GM12878 (cell line): Measurements from ENCODE around the gene RECQL5. TPM values are rescaled to one million over a fixed set of nuclear protein-coding genes. Genes with fewer than 3 reads are reported as not detected.

Experiments used
- ATAC-seq: fragments of 200-7000 bp; cut with Tn5 transposase; 3 replicates; pipeline ENCODE4 v1.9.1; 2020; ENCODE audit warnings: mild to moderate bottlenecking, moderate library complexity
- BruUV-seq: library from RNA; stranded (reverse); fragments of 400-500 nt; replicated peaks from 2 replicates; lab custom pipeline; 2021; lab: Mats Ljungman, UMichigan
- CTCF ChIA-PET: fragments of 300-600 bp; sonication (Branson Sonifier 250); formaldehyde crosslinking; extraction: SDS; loops from one replicate; lab custom pipeline; 2021; ENCODE audit warnings: inconsistent platforms; lab: Yijun Ruan, JAX
- POLR2A ChIA-PET: fragments of 350-600 bp; formaldehyde crosslinking; extraction: SDS; loops from one replicate; lab custom pipeline; 2021; ENCODE audit warnings: inconsistent platforms; lab: Charles Lee
- RAD21 ChIA-PET: fragments of 300-600 bp; sonication (Branson Sonifier 250); formaldehyde crosslinking; loops from one replicate; lab custom pipeline; 2023; ENCODE audit warnings: antibody characterized with exemption; ENCODE audit not compliant: unreplicated experiment; lab: Charles Lee
- SMC1A ChIA-PET: fragments of 300-600 bp; sonication (Branson Sonifier 250); formaldehyde crosslinking; loops from one replicate; lab custom pipeline; 2023; ENCODE audit not compliant: unreplicated experiment, uncharacterized antibody; lab: Charles Lee
- DNase-seq: peaks from one replicate; pipeline ENCODE4 v3.0.0-alpha.2; 2011; ENCODE audit warnings: low read depth, low spot score
- FAIRE-seq: peaks from 3 replicates; lab custom pipeline; 2011; peaks lifted over from hg19 to GRCh38; lab: Jason Lieb, UNC
- H2AFZ ChIP-seq: 2 replicates; pipeline ENCODE4 v1.6.0; 2011; ENCODE audit warnings: low read depth, low read length, control low read depth; ENCODE audit not compliant: control insufficient read depth
- H3K27ac ChIP-seq: 2 replicates; pipeline ENCODE4 v1.5.1; 2011; ENCODE audit warnings: control low read depth; ENCODE audit not compliant: control insufficient read depth, insufficient read depth
- H3K27me3 ChIP-seq, 2 experiments: replicated peaks in 1 of 2; 2 replicates each; pipeline versions ENCODE4 v1.6.0 to v1.6.1; 2011; ENCODE audit warnings: low read length in 1 of 2; ENCODE audit not compliant: control insufficient read depth in 2 of 2, insufficient read depth in 2 of 2
- H3K36me3 ChIP-seq, 2 experiments: 2 replicates each; pipeline ENCODE4 v1.5.1; 2011; ENCODE audit warnings: low read length in 1 of 2; ENCODE audit not compliant: control insufficient read depth in 2 of 2, insufficient read depth in 2 of 2
- H3K4me1 ChIP-seq: 2 replicates; pipeline ENCODE4 v1.6.1; 2011; ENCODE audit warnings: mild to moderate bottlenecking, low read length, moderate library complexity, mixed read lengths; ENCODE audit not compliant: control insufficient read depth, insufficient read depth
- H3K4me2 ChIP-seq: 2 replicates; pipeline ENCODE4 v1.6.0; 2011; ENCODE audit warnings: control low read depth; ENCODE audit not compliant: control insufficient read depth, insufficient read depth
- H3K4me3 ChIP-seq: fragments of 200-600 bp; sonication (generic); 2 replicates; pipeline ENCODE4 v1.5.1; 2016
- H3K79me2 ChIP-seq: 2 replicates; pipeline ENCODE4 v1.6.0; 2011; ENCODE audit warnings: low read length; ENCODE audit not compliant: control insufficient read depth, insufficient read depth
- H3K9ac ChIP-seq: 2 replicates; pipeline ENCODE4 v1.8.0; 2011; ENCODE audit warnings: low read length, control low read depth, mixed read lengths; ENCODE audit not compliant: control insufficient read depth, insufficient read depth
- H3K9me3 ChIP-seq: replicated peaks from 3 replicates; pipeline ENCODE4 v1.5.1; 2011; ENCODE audit warnings: mild to moderate bottlenecking, low read length; ENCODE audit not compliant: control insufficient read depth, insufficient read depth
- H4K20me1 ChIP-seq: 2 replicates; pipeline ENCODE4 v1.6.0; 2011; ENCODE audit not compliant: control insufficient read depth, insufficient read depth
- EED ChIP-seq: sonication (generic); IDR thresholded peaks from 2 replicates; pipeline ENCODE4 v1.6.1; 2016; ENCODE audit warnings: antibody characterized with exemption, low read depth
- MYB ChIP-seq: fragments of 150-350 bp; IDR thresholded peaks from 2 replicates; pipeline ENCODE4 v1.6.1; 2014; ENCODE audit warnings: mild to moderate bottlenecking, low read depth, low read length, borderline replicate concordance
- NBN ChIP-seq: fragments of 450-650 bp; IDR thresholded peaks from 2 replicates; pipeline ENCODE4 v1.6.1; 2016
- RAD21 ChIP-seq: IDR thresholded peaks from 2 replicates; pipeline ENCODE4 v1.6.1; 2011; ENCODE audit warnings: mild to moderate bottlenecking, low read depth, low read length, moderate library complexity; ENCODE audit not compliant: insufficient read depth
- SMC3 ChIP-seq: IDR thresholded peaks from 2 replicates; pipeline ENCODE4 v1.6.1; 2011; ENCODE audit warnings: low read length, improper control_type of control experiment, borderline replicate concordance
- TCF12 ChIP-seq: IDR thresholded peaks from 2 replicates; pipeline ENCODE4 v1.6.1; 2011; ENCODE audit warnings: low read depth, mild to moderate bottlenecking, low read length
- YBX1 ChIP-seq: fragments of 450-650 bp; IDR thresholded peaks from 2 replicates; pipeline ENCODE4 v1.6.1; 2016; ENCODE audit warnings: antibody characterized with exemption
- WGBS: methylation state at CpG from one replicate; pipeline ENCODE4 v1.1.6; 2016; ENCODE audit warnings: low lambda C conversion rate; ENCODE audit not compliant: insufficient replicate concordance, insufficient coverage; ENCODE audit errors: missing lambda C conversion rate; 5-methylcytosine and 5-hydroxymethylcytosine counted together
- in situ Hi-C: fragments of 300-500 bp; cut with MboI; formaldehyde crosslinking; loops from 9 replicates; pipeline ENCODE4 v1.14.3; 2018; ENCODE audit warnings: mixed read lengths
- intact Hi-C: fragments of 100-400 bp; cut with micrococcal nuclease; formaldehyde crosslinking; loops from one replicate; pipeline ENCODE4 v1.14.2; 2022; ENCODE audit not compliant: unreplicated experiment
- polyA plus RNA-seq, 11 experiments: library from polyadenylated mRNA; depleted of rRNA in 4 of 11; unstranded in 6 of 11; stranded (reverse) in 5 of 11; fragments of >200 nt; fragmentation: Nextera tagmentation in 4 of 11; fragmentation: Illumina TruSeq in 1 of 11; extraction: Ambion mirVana in 4 of 11; extraction: Trizol in 1 of 11; gene quantifications; 1 replicate in 1 of 11; 2 replicates in 10 of 11; pipeline versions ENCODE4 v1.2.1 to v1.2.3, GENCODE V29; 2011 to 2016; ENCODE audit warnings: inconsistent platforms in 2 of 11, missing spikeins in 2 of 11, low read depth in 1 of 11
- total RNA-seq, 4 experiments: library from RNA; depleted of rRNA in 3 of 4; stranded (reverse); fragments of >200 nt in 3 of 4; fragmentation: Illumina TruSeq in 1 of 4; extraction: Trizol in 1 of 4; gene quantifications; 2 replicates each; pipeline versions ENCODE4 v1.2.1 to v1.2.3, GENCODE V29; 2013 to 2021
- TF ChIP-seq, protein P1 (sequence below), 3 experiments: IDR thresholded peaks in 2 of 3; conservative IDR thresholded peaks in 1 of 3; 2 replicates each; pipeline ENCODE4 v1.5.1; 2011; ENCODE audit warnings: low read depth in 3 of 3, low read length in 3 of 3, mild to moderate bottlenecking in 3 of 3, control low read depth in 2 of 3, moderate library complexity in 2 of 3, inconsistent platforms in 1 of 3, mixed read lengths in 1 of 3; ENCODE audit not compliant: control insufficient read depth in 2 of 3, insufficient read depth in 1 of 3; ENCODE audit errors: extremely low read depth in 1 of 3

Gene RECQL5
- total and polyA plus RNA-seq, 10 of the 15 experiments (the other 5 are each of a cell fraction or from before 2014, with no cell fraction given): 3.6 to 30.6 (median 20.1) TPM

DNA sequence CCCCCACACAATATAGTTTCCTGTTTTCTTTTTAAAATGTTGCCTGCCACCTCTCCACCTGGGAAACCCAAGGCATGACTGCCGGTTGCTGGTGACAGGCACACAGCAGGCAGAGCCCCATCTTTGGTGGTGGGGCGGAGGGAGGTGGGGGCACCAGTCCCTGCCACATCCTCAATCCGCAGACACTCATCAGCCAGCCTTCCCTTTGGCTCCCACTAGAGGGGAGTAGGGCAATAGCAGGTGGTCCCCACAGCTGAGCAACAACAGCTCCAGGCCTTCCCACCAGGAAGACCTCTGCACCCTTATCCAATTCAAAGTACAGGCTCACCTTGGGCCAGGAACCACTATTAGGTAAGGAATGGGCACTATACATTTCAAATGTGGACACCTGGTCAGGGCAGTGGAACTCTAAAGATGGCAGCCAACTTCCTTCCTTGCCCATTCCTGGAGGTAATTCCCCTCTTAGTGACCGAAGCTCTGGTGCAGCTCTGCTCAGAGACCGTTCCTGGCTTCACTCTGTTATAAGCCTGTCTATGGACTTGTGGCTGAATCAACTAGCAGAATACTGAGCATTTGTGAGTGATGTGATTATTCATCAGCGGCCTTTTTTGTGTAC lies 13.9 kb downstream of the RECQL5 start:
- no peak overlapping the region for H3K4me3 ChIP-seq
- in situ Hi-C loops: no loop called here
- H3K4me2 ChIP-seq: no peak overlapping the region
- no peaks in the 10 kb centered on the region for H3K79me2 ChIP-seq
- no peaks in the 10 kb centered on the region for H4K20me1 ChIP-seq
- ChIA-PET RAD21 (interaction anchor here (1.0 to 2.9 kb wide), 5 partner anchors 20 to 95 kb away, joined by 3 to 19 read pairs (median 3); partner anchors contain the start of gene SMIM5), SMC1A (interaction anchor here (0.6 to 4.7 kb wide), 5 partner anchors 19 to 656 kb away, joined by 3 to 32 read pairs (median 4); partner anchors contain the start of gene SMIM5), CTCF (interaction anchor here (1.0 to 19.5 kb wide), 13 partner anchors 8 to 224 kb away, joined by 3 to 349 read pairs (median 4); partner anchors contain the start of genes RECQL5, SAP30BP and SMIM5), POLR2A (interaction anchor here (2.8 kb wide), 1 partner anchor 19 kb away, joined by 8 read pairs; the partner anchor contains the start of gene SMIM5)
- H3K9ac ChIP-seq: no peak overlapping the region
- peaks cover 5% of the 10 kb centered on the region; the same call in 1 of the 2 replicates for H3K4me1 ChIP-seq
- no peaks in the 10 kb centered on the region for H3K9me3 ChIP-seq
- H3K27ac ChIP-seq: 0 out of 2 replicates have a peak overlapping the region, but pooled peaks have one; percentile 18
- BruUV-seq: no TSS peak
- no peak overlapping the region; the same call in 1 of the 2 replicates for H2AFZ ChIP-seq
- peaks cover 3 to 7% of the 10 kb centered on the region in 2 experiments; a peak in 3 of 4 replicates for H3K36me3 ChIP-seq
- WGBS: 67% methylated on average over 6 of the region's 6 CpGs
- H3K27me3 ChIP-seq: no peaks in the 10 kb centered on the region
- ATAC-seq: peak; percentile 93
- intact Hi-C loops: no loop called here
- TF ChIP-seq MYB (no peak), SMC3 (peak; percentile 27; the same call in 1 of the 2 replicates), TCF12 (peak; percentile 24; the same call in 1 of the 2 replicates), YBX1 (no peak), NBN (no peak), RAD21 (peak; percentile 49), EED (no peak)
- TF ChIP-seq, protein P1, sequence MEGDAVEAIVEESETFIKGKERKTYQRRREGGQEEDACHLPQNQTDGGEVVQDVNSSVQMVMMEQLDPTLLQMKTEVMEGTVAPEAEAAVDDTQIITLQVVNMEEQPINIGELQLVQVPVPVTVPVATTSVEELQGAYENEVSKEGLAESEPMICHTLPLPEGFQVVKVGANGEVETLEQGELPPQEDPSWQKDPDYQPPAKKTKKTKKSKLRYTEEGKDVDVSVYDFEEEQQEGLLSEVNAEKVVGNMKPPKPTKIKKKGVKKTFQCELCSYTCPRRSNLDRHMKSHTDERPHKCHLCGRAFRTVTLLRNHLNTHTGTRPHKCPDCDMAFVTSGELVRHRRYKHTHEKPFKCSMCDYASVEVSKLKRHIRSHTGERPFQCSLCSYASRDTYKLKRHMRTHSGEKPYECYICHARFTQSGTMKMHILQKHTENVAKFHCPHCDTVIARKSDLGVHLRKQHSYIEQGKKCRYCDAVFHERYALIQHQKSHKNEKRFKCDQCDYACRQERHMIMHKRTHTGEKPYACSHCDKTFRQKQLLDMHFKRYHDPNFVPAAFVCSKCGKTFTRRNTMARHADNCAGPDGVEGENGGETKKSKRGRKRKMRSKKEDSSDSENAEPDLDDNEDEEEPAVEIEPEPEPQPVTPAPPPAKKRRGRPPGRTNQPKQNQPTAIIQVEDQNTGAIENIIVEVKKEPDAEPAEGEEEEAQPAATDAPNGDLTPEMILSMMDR (IDR thresholded peaks at IDR 0.05 in 2 of 3, conservative IDR thresholded peaks at IDR 0.05 in 1 of 3; ENCODE audit: control insufficient read depth in 2 of 3, extremely low read depth in 1 of 3, insufficient read depth in 1 of 3, low read depth in 3 of 3, low read length in 3 of 3): peak; percentile 71 to 95 (median 87)
- TF ChIP-seq, all 136 proteins: peak for 4
- DNase-seq (no peak), FAIRE-seq (peak; percentile 71)
